Measurements from ENCODE around the gene KPNA1.
"Not testable (repeated sequence)": the region's sequence is repeated elsewhere in the genome, so short reads cannot be mapped to it uniquely, and the experiment has no call there.

Gene KPNA1

GRCh38 chr3:122519693-122520092 lies 5.0 kb upstream of the KPNA1 start:
- no peak for DNase-seq

GRCh38 chr3:122516846-122517360 lies 2.2 kb upstream of the KPNA1 start:
- DNase-seq, result no peak

- no peak for DNase-seq
These were observed 1.1 kb upstream of the KPNA1 start for GRCh38 chr3:122515870-122516269.

- no peak for DNase-seq
These were observed 305 bp upstream of the KPNA1 start for GRCh38 chr3:122515020-122515468.

GRCh38 chr3:122513386-122514122 lies 1.2 kb downstream of the KPNA1 start:
- DNase-seq, result no peak

GRCh38 chr3:122512284-122512683 lies 2.5 kb downstream of the KPNA1 start:
- no peak for DNase-seq

GRCh38 chr3:122510878-122511535 lies 3.7 kb downstream of the KPNA1 start:
- no peak for DNase-seq

- not testable (repeated sequence) for DNase-seq
These were observed 5.8 kb downstream of the KPNA1 start for GRCh38 chr3:122508944-122509343.

- DNase-seq, result no peak
These were observed 6.4 kb downstream of the KPNA1 start for GRCh38 chr3:122508135-122508914.

- no peak for DNase-seq
These were observed 8.3 kb downstream of the KPNA1 start for GRCh38 chr3:122506450-122506849.

- no peak for DNase-seq
These were observed 9.1 kb downstream of the KPNA1 start for GRCh38 chr3:122505676-122506075.

- no peak for DNase-seq
These were observed 11.8 kb downstream of the KPNA1 start for GRCh38 chr3:122502941-122503340.

- no peak for DNase-seq
These were observed 12.6 kb downstream of the KPNA1 start for GRCh38 chr3:122502139-122502538.

GRCh38 chr3:122500964-122501363 lies 13.8 kb downstream of the KPNA1 start:
- DNase-seq, result not testable (repeated sequence)

- no peak for DNase-seq
These were observed 16.6 kb downstream of the KPNA1 start for GRCh38 chr3:122498152-122498551.

GRCh38 chr3:122497425-122497824 lies 17.3 kb downstream of the KPNA1 start:
- no peak for DNase-seq

- no peak for DNase-seq
These were observed 18.2 kb downstream of the KPNA1 start for GRCh38 chr3:122496508-122496907.

GRCh38 chr3:122493296-122493695 lies 21.4 kb downstream of the KPNA1 start:
- peak; percentile 28 for DNase-seq

GRCh38 chr3:122488262-122488973 lies 26.3 kb downstream of the KPNA1 start:
- no peak for DNase-seq

GRCh38 chr3:122484985-122485384 lies 29.8 kb downstream of the KPNA1 start:
- DNase-seq, result no peak

- no peak for DNase-seq
These were observed 33.3 kb downstream of the KPNA1 start for GRCh38 chr3:122481390-122481789.

- DNase-seq, result no peak
These were observed 38.2 kb downstream of the KPNA1 start for GRCh38 chr3:122476532-122476931.

GRCh38 chr3:122475316-122475715 lies 39.4 kb downstream of the KPNA1 start:
- DNase-seq, result no peak
